Kidney (tissue), 14 donors: Measurements from ENCODE around the gene SCML1. TPM values are rescaled to one million over a fixed set of nuclear protein-coding genes. Genes with fewer than 3 reads are reported as not detected.

ENCODE experiments used
- DNase-seq, 5 donors: peaks; one replicate each; pipeline ENCODE4 v3.0.0-alpha.2; 2013 to 2020
- FAIRE-seq: peaks from 2 replicates; lab custom pipeline; 2012; peaks lifted over from hg19 to GRCh38; lab: Jason Lieb, UNC
- H3K27ac ChIP-seq, 2 donors: one replicate each; pipeline ENCODE4 v1.7.0; 2013; ENCODE audit warnings: low read depth in 2 of 2, low read length in 2 of 2, inconsistent platforms in 1 of 2
- H3K27me3 ChIP-seq: one replicate; pipeline ENCODE4 v1.7.1; 2013; ENCODE audit warnings: low read length, inconsistent platforms; ENCODE audit not compliant: control insufficient read depth, insufficient read depth
- H3K36me3 ChIP-seq, 3 donors: one replicate each; pipeline versions ENCODE4 v1.7.0 to v1.7.1; 2013; ENCODE audit warnings: low read length in 3 of 3, control low read depth in 1 of 3, inconsistent platforms in 1 of 3; ENCODE audit not compliant: insufficient read depth in 3 of 3, control insufficient read depth in 2 of 3
- H3K4me1 ChIP-seq, 3 donors: one replicate each; pipeline versions ENCODE4 v1.7.0 to v1.7.1; 2013; ENCODE audit warnings: low read length in 3 of 3, inconsistent platforms in 1 of 3, low read depth in 1 of 3; ENCODE audit not compliant: control insufficient read depth in 2 of 3, insufficient read depth in 2 of 3
- H3K4me3 ChIP-seq, 3 donors: one replicate each; pipeline versions ENCODE4 v1.7.0 to v1.8.1; 2013; ENCODE audit warnings: low read length in 3 of 3, control low read depth in 1 of 3, inconsistent platforms in 1 of 3
- H3K9ac ChIP-seq, 3 donors: one replicate each; pipeline versions ENCODE4 v1.7.0 to v1.7.1; 2013; ENCODE audit warnings: low read length in 3 of 3, control low read depth in 1 of 3, inconsistent platforms in 1 of 3
- H3K9me3 ChIP-seq, 3 donors: one replicate each; pipeline versions ENCODE4 v1.7.0 to v1.7.1; 2013; ENCODE audit warnings: low read length in 3 of 3, control low read depth in 1 of 3, inconsistent platforms in 1 of 3; ENCODE audit not compliant: control insufficient read depth in 2 of 3, insufficient read depth in 1 of 3
- intact Hi-C: fragments of 100-400 bp; cut with DNase I; formaldehyde crosslinking; loops from one replicate; pipeline ENCODE4 v1.11.1; 2022
- polyA plus RNA-seq: library from polyadenylated mRNA; stranded (reverse); fragments of 350-450 nt; fragmentation: Illumina TruSeq; extraction: RNeasy Lipid Tissue Mini Kit (QIAGEN cat#74804); gene quantifications from one replicate; pipeline ENCODE4 v1.2.3, GENCODE V29; 2014; ENCODE audit warnings: low read depth, low replicate concordance; ENCODE audit not compliant: insufficient read depth
- total RNA-seq: library from RNA; stranded (reverse); fragmentation: NEBNext Ultra II Directional; extraction: Animal tissue kit (Norgen Biotek cat#: 25700); gene quantifications from one replicate; pipeline ENCODE4 v1.2.1, GENCODE V29; 2021
- TF ChIP-seq, protein P1 (sequence below): IDR thresholded peaks from 3 replicates; pipeline ENCODE4 v1.5.1; 2012; ENCODE audit warnings: mild to moderate bottlenecking, moderate library complexity, borderline replicate concordance; ENCODE audit not compliant: insufficient read depth; ENCODE audit errors: extremely low read depth
- donor health status: control.
- donor health status: control.
- donor health status: control.
- donor health status: control.
- donor health status: control.
- donor health status: DM: yes; HTN: yes; CAD: no.
- donor health status: Normal renal cell carcinoma (clear cell type).

The SCML1 gene
- total and polyA plus RNA-seq, 2 donors from 2014 or later: 8.5 to 9.9 TPM

DNA sequence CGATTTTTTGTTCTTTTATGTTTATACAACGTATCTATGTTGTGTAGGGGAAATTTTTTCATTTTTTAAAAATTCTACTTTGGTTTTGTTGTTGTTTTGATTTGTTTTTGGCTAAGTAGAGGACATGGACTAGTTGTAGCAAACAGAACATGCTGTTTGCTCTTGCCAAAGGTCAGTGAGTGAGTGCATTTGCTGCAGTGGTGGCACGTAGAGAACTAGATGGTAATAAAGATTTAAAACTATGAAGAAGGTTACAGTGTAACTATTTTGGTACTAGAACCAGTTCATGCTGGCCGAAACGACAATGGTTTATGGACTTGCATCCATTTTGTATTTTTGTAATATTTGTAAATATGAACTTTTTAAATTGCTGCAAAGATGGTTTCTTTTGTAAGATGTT, 1.9 kb upstream of the SCML1 start:
- intact Hi-C loops: no loop called here
- FAIRE-seq (peak; percentile 81), DNase-seq (peak in 2 of 5 donors; percentile 21 to 35)
- no peaks in the 10 kb centered on the region for H3K9me3 ChIP-seq
- TF ChIP-seq, protein P1, sequence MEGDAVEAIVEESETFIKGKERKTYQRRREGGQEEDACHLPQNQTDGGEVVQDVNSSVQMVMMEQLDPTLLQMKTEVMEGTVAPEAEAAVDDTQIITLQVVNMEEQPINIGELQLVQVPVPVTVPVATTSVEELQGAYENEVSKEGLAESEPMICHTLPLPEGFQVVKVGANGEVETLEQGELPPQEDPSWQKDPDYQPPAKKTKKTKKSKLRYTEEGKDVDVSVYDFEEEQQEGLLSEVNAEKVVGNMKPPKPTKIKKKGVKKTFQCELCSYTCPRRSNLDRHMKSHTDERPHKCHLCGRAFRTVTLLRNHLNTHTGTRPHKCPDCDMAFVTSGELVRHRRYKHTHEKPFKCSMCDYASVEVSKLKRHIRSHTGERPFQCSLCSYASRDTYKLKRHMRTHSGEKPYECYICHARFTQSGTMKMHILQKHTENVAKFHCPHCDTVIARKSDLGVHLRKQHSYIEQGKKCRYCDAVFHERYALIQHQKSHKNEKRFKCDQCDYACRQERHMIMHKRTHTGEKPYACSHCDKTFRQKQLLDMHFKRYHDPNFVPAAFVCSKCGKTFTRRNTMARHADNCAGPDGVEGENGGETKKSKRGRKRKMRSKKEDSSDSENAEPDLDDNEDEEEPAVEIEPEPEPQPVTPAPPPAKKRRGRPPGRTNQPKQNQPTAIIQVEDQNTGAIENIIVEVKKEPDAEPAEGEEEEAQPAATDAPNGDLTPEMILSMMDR: no peak
- no peaks in the 10 kb centered on the region for H3K36me3 ChIP-seq
- H3K27me3 ChIP-seq: peaks cover 2% of the 10 kb centered on the region
- H3K4me1 ChIP-seq: peaks cover 0 to 4% (median 0%) of the 10 kb centered on the region in 3 donors
- H3K9ac ChIP-seq: no peak overlapping the region
- peak overlapping the region in 1 of 2 donors; percentile 72 for H3K27ac ChIP-seq
- no peak overlapping the region for H3K4me3 ChIP-seq

DNA sequence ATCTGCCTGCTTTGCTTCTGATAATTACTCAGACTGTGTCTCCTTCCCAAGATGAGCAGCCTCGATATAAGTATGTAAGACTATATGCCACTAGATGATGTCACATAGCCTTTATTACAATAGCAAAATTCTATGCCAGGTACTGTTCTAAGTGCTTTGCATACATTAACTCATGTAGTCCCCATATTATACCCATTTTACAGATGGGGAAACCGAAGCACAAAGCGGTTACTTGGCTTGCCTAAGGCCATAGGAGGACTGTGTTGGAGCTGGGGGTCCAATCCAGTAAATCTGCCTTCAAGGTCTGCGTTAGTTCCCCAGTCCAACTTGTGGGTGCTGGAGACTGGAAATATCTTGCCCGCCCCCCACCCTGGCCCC, 826 bp upstream of the SCML1 start:
- Histone ChIP-seq H3K4me3 (peak overlapping the region; percentile 48 to 63 (median 52)), H3K4me1 (peaks cover 0 to 4% (median 0%) of the 10 kb centered on the region in 3 donors), H3K27me3 (peaks cover 2% of the 10 kb centered on the region), H3K9me3 (no peaks in the 10 kb centered on the region), H3K27ac (peak overlapping the region; percentile 67 to 89), H3K9ac (peak overlapping the region in 1 of 3 donors; percentile 20), H3K36me3 (no peaks in the 10 kb centered on the region)
- TF ChIP-seq, protein P1: no peak
- FAIRE-seq (no peak), DNase-seq (no peak)
- intact Hi-C loops: no loop called here

GRCh38 chrX:17737710-17737985, 355 bp downstream of the SCML1 start:
- no peak for DNase-seq
- TF ChIP-seq, protein P1: no peak
- FAIRE-seq: no peak
- H3K9me3 ChIP-seq: no peaks in the 10 kb centered on the region
- peaks cover 0 to 4% (median 0%) of the 10 kb centered on the region in 3 donors for H3K4me1 ChIP-seq
- intact Hi-C loops: no loop called here
- H3K36me3 ChIP-seq: no peaks in the 10 kb centered on the region
- peak overlapping the region; percentile 62 to 93 (median 65) for H3K9ac ChIP-seq
- H3K4me3 ChIP-seq: peak overlapping the region; percentile 75 to 86 (median 78)
- H3K27ac ChIP-seq: peak overlapping the region; percentile 92 to 95
- H3K27me3 ChIP-seq: peaks cover 2% of the 10 kb centered on the region

- intact Hi-C loops: no loop called here
- DNase-seq (peak; percentile 48 to 82 (median 61)), FAIRE-seq (no peak)
- no peaks in the 10 kb centered on the region for H3K36me3 ChIP-seq
- TF ChIP-seq, protein P1: no peak
- H3K9me3 ChIP-seq: no peaks in the 10 kb centered on the region
- peaks cover 2% of the 10 kb centered on the region for H3K27me3 ChIP-seq
- peak overlapping the region; percentile 92 to 95 for H3K27ac ChIP-seq
- H3K9ac ChIP-seq: peak overlapping the region; percentile 48 to 93 (median 62)
- peaks cover 0 to 4% (median 0%) of the 10 kb centered on the region in 3 donors for H3K4me1 ChIP-seq
- peak overlapping the region; percentile 75 to 86 (median 78) for H3K4me3 ChIP-seq
Measured at GRCh38 chrX:17737986-17738713, 857 bp downstream of the SCML1 start.
